ENCODE data around the gene NEK5. TPM values are rescaled to one million over a fixed set of nuclear protein-coding genes. Genes with fewer than 3 reads are reported as not detected.
"Not testable (repeated sequence)": the region's sequence is repeated elsewhere in the genome, so short reads cannot be mapped to it uniquely, and the experiment has no call there.

The NEK5 gene, protein sequence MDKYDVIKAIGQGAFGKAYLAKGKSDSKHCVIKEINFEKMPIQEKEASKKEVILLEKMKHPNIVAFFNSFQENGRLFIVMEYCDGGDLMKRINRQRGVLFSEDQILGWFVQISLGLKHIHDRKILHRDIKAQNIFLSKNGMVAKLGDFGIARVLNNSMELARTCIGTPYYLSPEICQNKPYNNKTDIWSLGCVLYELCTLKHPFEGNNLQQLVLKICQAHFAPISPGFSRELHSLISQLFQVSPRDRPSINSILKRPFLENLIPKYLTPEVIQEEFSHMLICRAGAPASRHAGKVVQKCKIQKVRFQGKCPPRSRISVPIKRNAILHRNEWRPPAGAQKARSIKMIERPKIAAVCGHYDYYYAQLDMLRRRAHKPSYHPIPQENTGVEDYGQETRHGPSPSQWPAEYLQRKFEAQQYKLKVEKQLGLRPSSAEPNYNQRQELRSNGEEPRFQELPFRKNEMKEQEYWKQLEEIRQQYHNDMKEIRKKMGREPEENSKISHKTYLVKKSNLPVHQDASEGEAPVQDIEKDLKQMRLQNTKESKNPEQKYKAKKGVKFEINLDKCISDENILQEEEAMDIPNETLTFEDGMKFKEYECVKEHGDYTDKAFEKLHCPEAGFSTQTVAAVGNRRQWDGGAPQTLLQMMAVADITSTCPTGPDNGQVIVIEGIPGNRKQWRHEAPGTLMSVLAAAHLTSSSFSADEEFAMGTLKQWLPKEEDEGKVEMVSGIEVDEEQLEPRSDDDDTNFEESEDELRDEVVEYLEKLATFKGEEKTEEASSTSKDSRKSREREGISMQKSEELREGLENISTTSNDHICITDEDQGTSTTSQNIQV
- total RNA-seq, result under 1 TPM in 1 of 2 experiments, not detected in 1; 0.10 TPM

- H3K27ac Mint-ChIP-seq, result no peak within 1 kb of the TSS
Measured at GRCh38 chr13:52128714-52129700, at the start of gene NEK5. TSS of gene NEK5 (minus strand) at chr13:52129073. CDS start at chr13:52127482, 1,591 bp downstream.

DNA sequence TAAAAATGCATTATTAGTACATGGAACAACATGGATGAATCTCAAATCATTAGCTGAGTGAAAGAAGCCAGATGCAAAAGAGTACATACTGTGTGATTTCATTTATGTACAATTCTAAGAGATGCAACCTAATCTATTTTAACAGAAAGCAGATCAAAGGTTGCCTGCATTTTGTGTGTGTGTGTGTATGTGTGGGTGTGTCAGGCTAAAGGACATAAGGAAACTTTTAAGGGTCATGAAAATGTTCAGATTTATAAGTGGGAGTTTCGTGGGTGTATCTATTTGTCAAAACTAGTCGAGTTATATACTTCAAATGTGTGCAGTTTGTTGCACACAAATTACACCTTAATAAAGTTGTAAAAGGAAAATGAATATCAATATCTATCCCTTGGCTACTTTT, 48.4 kb upstream of the NEK5 start:
- H3K36me3 Mint-ChIP-seq, result peaks cover 13% of the 10 kb centered on the region

More at GRCh38 chr13:52128714-52129700, at the start of gene NEK5:
- DNase-seq, result peak; percentile 68
- Mint-ChIP-seq H3K4me1 (peaks cover 16% of the 10 kb centered on the region), H3K36me3 (peaks cover 2% of the 10 kb centered on the region), H3K4me3 (peak within 1 kb of the TSS; percentile 80), H3K27me3 (peaks cover 18% of the 10 kb centered on the region), H3K9me3 (no peaks in the 10 kb centered on the region)

DNA sequence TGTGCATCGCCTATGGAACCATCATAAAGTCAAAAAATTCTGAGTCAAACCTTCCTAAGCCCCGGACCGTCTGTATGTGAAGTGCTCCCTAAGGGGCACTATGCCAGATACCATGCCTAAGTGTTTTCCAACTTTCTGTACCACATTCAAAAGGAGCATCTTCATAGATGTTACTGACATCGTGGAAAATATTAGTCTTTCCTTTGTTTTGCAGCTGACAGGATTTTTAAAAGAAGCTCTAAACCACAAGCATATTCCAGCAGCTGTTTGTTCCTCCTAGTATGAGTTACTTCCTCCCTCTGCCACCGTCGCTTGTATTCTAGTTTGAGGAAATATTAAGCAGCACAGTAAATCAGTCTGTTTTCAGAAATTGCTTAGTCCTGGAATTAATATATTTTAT, 45.1 kb upstream of the NEK5 start:
- not testable (repeated sequence) for H3K4me3 Mint-ChIP-seq, H3K27me3 Mint-ChIP-seq, H3K9me3 Mint-ChIP-seq, H3K36me3 Mint-ChIP-seq, DNase-seq
- Mint-ChIP-seq H3K27ac (peak overlapping the region; percentile 6), H3K4me1 (peaks cover 15% of the 10 kb centered on the region)

More for the DNA sequence above, 48.4 kb upstream of the NEK5 start:
- Mint-ChIP-seq H3K9me3 (no peaks in the 10 kb centered on the region), H3K4me3 (no peak overlapping the region), H3K27ac (no peak overlapping the region), H3K4me1 (peaks cover 9% of the 10 kb centered on the region), H3K27me3 (no peaks in the 10 kb centered on the region)
- no peak for DNase-seq

- Mint-ChIP-seq H3K36me3 (peaks cover 6% of the 10 kb centered on the region), H3K4me3 (no peak overlapping the region), H3K27ac (peak overlapping the region; percentile 53), H3K9me3 (no peaks in the 10 kb centered on the region), H3K27me3 (no peaks in the 10 kb centered on the region), H3K4me1 (peaks cover 15% of the 10 kb centered on the region)
- DNase-seq, result no peak
Measured at GRCh38 chr13:52173373-52173772, 44.5 kb upstream of the NEK5 start.

DNA sequence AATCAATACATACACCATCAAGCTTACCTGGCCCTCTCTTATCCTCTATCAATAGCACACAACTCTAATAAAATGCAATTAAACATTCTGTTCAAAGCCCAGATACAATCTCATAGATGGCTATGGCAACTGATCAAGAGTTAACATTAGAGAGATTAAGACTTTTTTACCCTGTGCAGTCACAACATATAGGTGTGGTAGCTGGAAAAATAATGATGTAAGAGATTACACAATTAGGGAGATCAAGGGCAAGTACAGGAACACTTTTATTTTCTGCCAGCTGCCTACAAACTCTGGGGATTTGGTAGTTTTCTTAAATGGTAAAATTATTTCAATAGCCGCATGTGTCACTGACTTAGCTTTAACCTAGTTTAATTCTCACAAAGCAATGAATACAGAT, 42.8 kb upstream of the NEK5 start:
- H3K27ac Mint-ChIP-seq, H3K36me3 Mint-ChIP-seq, H3K4me3 Mint-ChIP-seq, H3K9me3 Mint-ChIP-seq, H3K27me3 Mint-ChIP-seq, DNase-seq: not testable (repeated sequence)
- peaks cover 15% of the 10 kb centered on the region for H3K4me1 Mint-ChIP-seq

DNA sequence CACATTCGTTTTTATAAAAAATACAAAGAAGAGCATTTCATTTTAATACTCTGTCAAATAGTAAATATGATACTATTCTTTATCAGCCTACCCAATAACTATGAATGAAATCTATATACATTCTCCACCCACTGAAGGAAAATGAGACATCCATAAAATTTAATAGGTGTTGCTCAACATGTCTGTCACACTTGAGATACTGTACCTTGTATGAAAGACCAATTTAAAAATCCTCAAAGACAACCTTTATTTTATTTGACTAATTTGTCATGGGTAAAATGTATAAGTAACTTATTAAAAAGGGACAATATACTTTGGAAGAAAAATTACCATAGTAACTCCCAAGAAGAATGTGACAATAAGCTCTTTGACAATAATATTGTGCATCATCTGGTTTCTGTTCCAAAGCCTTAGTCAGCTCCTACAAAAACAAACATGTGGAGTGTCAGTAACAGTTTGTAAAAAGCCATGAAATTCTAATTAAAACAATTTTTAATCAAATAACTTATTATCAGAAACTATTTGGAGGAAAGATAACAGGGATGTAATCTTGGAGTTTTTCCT, 42.0 kb upstream of the NEK5 start:
- H3K4me3 Mint-ChIP-seq, H3K27ac Mint-ChIP-seq, H3K27me3 Mint-ChIP-seq, H3K36me3 Mint-ChIP-seq, H3K9me3 Mint-ChIP-seq, DNase-seq: not testable (repeated sequence)
- peaks cover 15% of the 10 kb centered on the region for H3K4me1 Mint-ChIP-seq

- Mint-ChIP-seq H3K36me3 (peaks cover 7% of the 10 kb centered on the region), H3K4me3 (no peak overlapping the region), H3K4me1 (peaks cover 15% of the 10 kb centered on the region), H3K9me3 (no peaks in the 10 kb centered on the region), H3K27me3 (no peaks in the 10 kb centered on the region), H3K27ac (no peak overlapping the region)
- DNase-seq, result no peak
Measured at GRCh38 chr13:52169839-52170238, 41.0 kb upstream of the NEK5 start.

DNA sequence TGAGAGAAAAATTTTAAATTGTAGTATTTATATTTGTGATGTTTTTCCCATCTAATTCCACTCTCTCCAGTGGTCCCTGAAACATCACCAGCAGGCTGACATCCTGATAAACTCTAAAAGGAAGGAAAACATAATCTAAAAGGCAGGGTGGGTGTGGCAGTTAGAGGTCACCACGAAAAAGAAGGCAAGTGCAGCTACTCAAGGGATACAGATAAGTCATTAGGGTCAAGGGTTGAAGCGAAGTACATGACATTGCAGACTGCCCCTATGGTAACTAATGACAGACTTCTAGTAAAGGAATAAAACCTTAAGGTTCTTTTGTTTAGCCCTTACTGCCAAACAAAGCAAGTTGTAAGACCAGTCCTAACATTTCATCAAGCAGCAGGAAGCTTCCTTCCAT, 36.5 kb upstream of the NEK5 start:
- Mint-ChIP-seq H3K36me3 (peaks cover 5% of the 10 kb centered on the region), H3K4me1 (peaks cover 10% of the 10 kb centered on the region)

GRCh38 chr13:52164989-52165388, 36.1 kb upstream of the NEK5 start:
- Mint-ChIP-seq H3K36me3 (peaks cover 5% of the 10 kb centered on the region), H3K4me3 (no peak overlapping the region), H3K4me1 (peaks cover 12% of the 10 kb centered on the region), H3K27me3 (peaks cover 2% of the 10 kb centered on the region), H3K9me3 (no peaks in the 10 kb centered on the region), H3K27ac (no peak overlapping the region)
- DNase-seq, result no peak

More for the DNA sequence above, 36.5 kb upstream of the NEK5 start:
- no peak overlapping the region for H3K4me3 Mint-ChIP-seq
- no peaks in the 10 kb centered on the region for H3K9me3 Mint-ChIP-seq
- DNase-seq, result no peak
- no peak overlapping the region for H3K27ac Mint-ChIP-seq
- no peaks in the 10 kb centered on the region for H3K27me3 Mint-ChIP-seq

DNA sequence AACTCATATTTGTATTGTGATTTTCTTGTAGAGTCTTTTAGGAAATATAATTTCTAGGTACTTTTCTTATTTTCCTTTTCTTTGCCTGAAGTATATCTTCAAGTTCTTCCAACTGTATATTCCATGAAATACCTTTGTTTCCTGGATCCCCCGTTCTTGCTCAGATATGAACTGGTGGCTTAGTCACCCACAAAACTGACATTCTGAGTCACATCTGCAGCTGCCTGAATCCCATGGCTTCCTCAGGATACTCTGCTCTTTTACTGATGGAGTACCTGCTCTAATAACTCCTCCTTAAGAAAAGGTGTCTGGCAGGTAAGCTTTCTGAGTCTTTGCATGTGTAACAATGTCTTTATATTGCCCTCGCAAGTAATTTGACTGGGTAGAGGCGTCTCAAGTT, 35.0 kb upstream of the NEK5 start:
- H3K4me1 Mint-ChIP-seq, result peaks cover 17% of the 10 kb centered on the region
- not testable (repeated sequence) for H3K4me3 Mint-ChIP-seq, H3K9me3 Mint-ChIP-seq, DNase-seq, H3K27ac Mint-ChIP-seq, H3K27me3 Mint-ChIP-seq
- peaks cover 10% of the 10 kb centered on the region for H3K36me3 Mint-ChIP-seq

- Mint-ChIP-seq H3K36me3 (peaks cover 10% of the 10 kb centered on the region), H3K4me1 (peaks cover 24% of the 10 kb centered on the region), H3K9me3 (no peaks in the 10 kb centered on the region), H3K27me3 (peaks cover 9% of the 10 kb centered on the region), H3K27ac (no peak overlapping the region), H3K4me3 (no peak overlapping the region)
- no peak for DNase-seq
Measured at GRCh38 chr13:52162279-52163101, 33.6 kb upstream of the NEK5 start.

GRCh38 chr13:52161181-52161646, 32.3 kb upstream of the NEK5 start:
- Mint-ChIP-seq H3K4me3 (no peak overlapping the region), H3K27ac (no peak overlapping the region), H3K9me3 (no peaks in the 10 kb centered on the region), H3K36me3 (peaks cover 8% of the 10 kb centered on the region), H3K4me1 (peaks cover 31% of the 10 kb centered on the region), H3K27me3 (peaks cover 17% of the 10 kb centered on the region)
- no peak for DNase-seq

GRCh38 chr13:52160506-52160905, 31.6 kb upstream of the NEK5 start:
- H3K9me3 Mint-ChIP-seq, result no peaks in the 10 kb centered on the region
- H3K27ac Mint-ChIP-seq, result no peak overlapping the region
- DNase-seq, result no peak
- H3K36me3 Mint-ChIP-seq, result peaks cover 5% of the 10 kb centered on the region
- no peak overlapping the region for H3K4me3 Mint-ChIP-seq
- H3K27me3 Mint-ChIP-seq, result peaks cover 17% of the 10 kb centered on the region
- peaks cover 31% of the 10 kb centered on the region for H3K4me1 Mint-ChIP-seq

Data from activated naive CD8-positive, alpha-beta T cell treated with anti-CD3 and anti-CD28 coated beads for 36 hours (primary cell).